Erythroblast (primary cell): ENCODE data around the gene ZBTB7A.
"Not testable (repeated sequence)": the region's sequence is repeated elsewhere in the genome, so short reads cannot be mapped to it uniquely, and the experiment has no call there.

ENCODE experiments used
- DNase-seq, 2 experiments: peaks; one replicate each; lab custom pipeline; 2025; lab: John Stamatoyannopoulos, UW
- GATA1 ChIP-seq: IDR thresholded peaks from 2 replicates; pipeline ENCODE4 v1.6.1; 2011; ENCODE audit warnings: low read depth, mild to moderate bottlenecking, control low read depth, low read length, moderate library complexity
- POLR2A ChIP-seq: IDR thresholded peaks from 2 replicates; pipeline ENCODE4 v1.6.1; 2011; ENCODE audit warnings: mild to moderate bottlenecking, low read length

The ZBTB7A gene

GRCh38 chr19:4023600-4024398 lies 42.9 kb downstream of the ZBTB7A start:
- TF ChIP-seq POLR2A: no peak
- DNase-seq: no peak

GRCh38 chr19:4019578-4019977 lies 47.1 kb downstream of the ZBTB7A start:
- no peak for TF ChIP-seq GATA1
- TF ChIP-seq POLR2A: no peak
- no peak for DNase-seq

GRCh38 chr19:4018775-4019504 lies 47.8 kb downstream of the ZBTB7A start:
- DNase-seq: no peak
- TF ChIP-seq GATA1: no peak
- no peak for TF ChIP-seq POLR2A

- DNase-seq: no peak
- TF ChIP-seq GATA1 (no peak), POLR2A (no peak)
Observed at GRCh38 chr19:4018140-4018613, 48.5 kb downstream of the ZBTB7A start.

- no peak for DNase-seq
- TF ChIP-seq POLR2A (no peak), GATA1 (no peak)
Observed at GRCh38 chr19:4016903-4017638, 49.6 kb downstream of the ZBTB7A start.

- DNase-seq: no peak
- TF ChIP-seq GATA1 (no peak), POLR2A (no peak)
Observed at GRCh38 chr19:4016486-4016885, 50.2 kb downstream of the ZBTB7A start.

- no peak for DNase-seq
- TF ChIP-seq GATA1 (no peak), POLR2A (no peak)
Observed at GRCh38 chr19:4015705-4016402, 50.8 kb downstream of the ZBTB7A start.

- TF ChIP-seq POLR2A: no peak
- no peak for TF ChIP-seq GATA1
- peak in 1 of 2 experiments; percentile 41 for DNase-seq
Observed at GRCh38 chr19:4014541-4015491, 51.9 kb downstream of the ZBTB7A start.

GRCh38 chr19:4013886-4014540 lies 52.7 kb downstream of the ZBTB7A start:
- DNase-seq: no peak
- TF ChIP-seq POLR2A: no peak
- TF ChIP-seq GATA1: no peak

- DNase-seq: no peak
Observed at GRCh38 chr19:4012975-4013634, 53.6 kb downstream of the ZBTB7A start.

GRCh38 chr19:4012092-4012974 lies 54.4 kb downstream of the ZBTB7A start:
- TF ChIP-seq GATA1 (no peak), POLR2A (no peak)
- DNase-seq: no peak

More at GRCh38 chr19:4012975-4013634, 53.6 kb downstream of the ZBTB7A start:
- no peak for TF ChIP-seq GATA1
- TF ChIP-seq POLR2A: no peak

- not testable (repeated sequence) for DNase-seq
Observed at GRCh38 chr19:4011430-4011829, 55.3 kb downstream of the ZBTB7A start.
